Measurements from ENCODE around the gene NCAM1. TPM values are rescaled to one million over a fixed set of nuclear protein-coding genes. Genes with fewer than 3 reads are reported as not detected.

The NCAM1 gene
- total RNA-seq, 1 donor from 2014 or later = 3.1 TPM

DNA sequence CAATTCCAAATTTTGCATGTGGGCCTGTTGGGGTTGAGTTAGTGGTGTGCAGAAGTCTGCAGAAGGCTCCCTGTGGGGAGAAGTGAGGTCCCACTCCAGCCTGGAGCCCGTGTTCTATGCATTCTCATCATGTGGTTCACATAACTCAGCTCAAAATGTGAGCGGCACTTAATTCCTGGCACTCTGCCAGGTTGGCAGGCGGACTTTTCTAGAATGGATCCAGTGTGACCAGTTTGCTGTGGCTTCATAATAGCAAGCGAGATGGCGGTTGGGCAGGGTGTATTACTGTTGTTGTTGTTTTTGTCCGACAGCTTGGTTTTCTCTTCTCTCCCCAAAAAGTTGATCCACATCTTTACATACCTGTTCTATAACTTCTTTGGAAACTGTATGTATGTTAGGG is 206.4 kb downstream of the NCAM1 start:
- no peak overlapping the region for H3K4me3 ChIP-seq (ENCODE audit: low read depth, low read length)
- TF ChIP-seq, protein P1, sequence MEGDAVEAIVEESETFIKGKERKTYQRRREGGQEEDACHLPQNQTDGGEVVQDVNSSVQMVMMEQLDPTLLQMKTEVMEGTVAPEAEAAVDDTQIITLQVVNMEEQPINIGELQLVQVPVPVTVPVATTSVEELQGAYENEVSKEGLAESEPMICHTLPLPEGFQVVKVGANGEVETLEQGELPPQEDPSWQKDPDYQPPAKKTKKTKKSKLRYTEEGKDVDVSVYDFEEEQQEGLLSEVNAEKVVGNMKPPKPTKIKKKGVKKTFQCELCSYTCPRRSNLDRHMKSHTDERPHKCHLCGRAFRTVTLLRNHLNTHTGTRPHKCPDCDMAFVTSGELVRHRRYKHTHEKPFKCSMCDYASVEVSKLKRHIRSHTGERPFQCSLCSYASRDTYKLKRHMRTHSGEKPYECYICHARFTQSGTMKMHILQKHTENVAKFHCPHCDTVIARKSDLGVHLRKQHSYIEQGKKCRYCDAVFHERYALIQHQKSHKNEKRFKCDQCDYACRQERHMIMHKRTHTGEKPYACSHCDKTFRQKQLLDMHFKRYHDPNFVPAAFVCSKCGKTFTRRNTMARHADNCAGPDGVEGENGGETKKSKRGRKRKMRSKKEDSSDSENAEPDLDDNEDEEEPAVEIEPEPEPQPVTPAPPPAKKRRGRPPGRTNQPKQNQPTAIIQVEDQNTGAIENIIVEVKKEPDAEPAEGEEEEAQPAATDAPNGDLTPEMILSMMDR (conservative IDR thresholded peaks at IDR 0.05; ENCODE audit: low read depth, low read length) = no peak
- no peak for DNase-seq (ENCODE audit: low read depth)

DNA sequence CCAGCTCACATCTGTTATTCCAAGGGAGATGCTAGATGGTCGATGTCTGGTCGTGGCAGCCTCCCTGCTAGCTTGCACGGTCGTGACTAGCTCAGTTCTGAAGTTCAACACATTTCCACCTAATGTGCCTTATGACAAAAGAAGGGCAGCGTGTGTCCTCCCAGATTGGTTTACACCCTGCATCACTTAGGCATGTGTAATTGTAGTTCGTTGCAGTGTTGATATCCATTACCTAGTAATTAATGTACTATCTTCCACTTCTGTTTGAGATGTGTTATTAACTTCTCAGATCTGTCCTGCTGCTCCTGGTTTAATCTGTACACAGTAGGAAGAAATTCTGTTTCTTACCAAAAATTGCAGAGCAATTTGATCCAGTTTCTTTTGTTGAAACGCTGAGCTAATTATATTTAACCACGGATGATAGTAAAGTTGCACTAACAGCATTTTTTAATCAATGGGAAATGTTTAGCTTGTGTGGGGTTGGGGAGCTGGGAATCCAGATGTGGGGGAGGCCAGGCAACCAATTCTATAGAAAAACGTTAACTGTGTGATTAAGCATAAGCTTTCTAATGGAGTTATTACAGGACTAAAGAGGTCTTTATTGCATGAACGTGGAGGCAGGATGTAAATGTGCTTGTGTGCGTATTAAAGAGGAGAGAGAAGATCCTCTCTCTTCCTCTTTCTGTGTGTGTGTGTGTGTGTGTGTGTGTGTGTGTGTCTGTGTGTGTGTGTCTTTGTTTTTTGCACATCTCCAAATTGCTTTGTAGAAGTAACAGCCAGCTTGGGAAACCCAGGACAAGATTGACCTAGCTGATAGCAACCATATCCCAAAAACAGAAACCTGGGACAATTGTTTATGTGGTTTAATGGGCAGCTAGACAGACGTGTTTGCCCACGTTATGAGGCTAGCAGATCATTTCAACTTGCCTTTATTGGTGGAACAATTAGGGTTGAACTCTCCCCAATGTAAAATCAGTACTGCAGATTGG is 207.4 kb downstream of the NCAM1 start:
- no peak for DNase-seq (ENCODE audit: low read depth)
- H3K4me3 ChIP-seq (ENCODE audit: low read depth, low read length) = no peak overlapping the region
- TF ChIP-seq, protein P1 (conservative IDR thresholded peaks at IDR 0.05; ENCODE audit: low read depth, low read length) = no peak

DNA sequence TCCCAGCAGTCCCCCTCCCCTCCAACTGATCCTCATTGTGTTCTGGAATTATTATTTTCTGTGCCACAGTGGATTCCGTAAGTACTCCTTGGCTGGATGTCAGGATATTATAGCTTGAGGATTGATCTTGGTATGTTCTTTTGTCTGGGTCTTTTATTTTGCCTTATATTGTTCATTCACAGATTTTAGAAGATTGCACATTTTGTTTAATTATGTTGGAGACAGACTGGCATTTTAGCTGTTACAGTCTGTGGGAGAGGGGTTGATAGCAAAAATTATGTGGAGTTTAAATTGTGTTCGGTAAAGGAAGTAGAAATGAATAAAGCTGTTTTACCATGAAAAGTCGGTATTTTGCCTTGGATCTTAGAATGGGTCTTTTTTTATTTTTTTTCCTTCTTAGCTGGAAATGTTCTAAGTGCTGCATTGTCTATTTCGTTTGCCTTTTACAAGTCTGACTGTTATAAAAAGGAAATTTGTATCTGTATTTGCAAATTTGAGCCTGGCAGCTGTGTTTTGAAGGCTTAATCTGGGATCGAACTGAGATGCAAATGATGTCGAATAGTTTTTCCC is 211.2 kb downstream of the NCAM1 start:
- no peak for DNase-seq (ENCODE audit: low read depth)
- H3K4me3 ChIP-seq (ENCODE audit: low read depth, low read length) = no peak overlapping the region
- TF ChIP-seq, protein P1 (conservative IDR thresholded peaks at IDR 0.05; ENCODE audit: low read depth, low read length) = no peak

DNA sequence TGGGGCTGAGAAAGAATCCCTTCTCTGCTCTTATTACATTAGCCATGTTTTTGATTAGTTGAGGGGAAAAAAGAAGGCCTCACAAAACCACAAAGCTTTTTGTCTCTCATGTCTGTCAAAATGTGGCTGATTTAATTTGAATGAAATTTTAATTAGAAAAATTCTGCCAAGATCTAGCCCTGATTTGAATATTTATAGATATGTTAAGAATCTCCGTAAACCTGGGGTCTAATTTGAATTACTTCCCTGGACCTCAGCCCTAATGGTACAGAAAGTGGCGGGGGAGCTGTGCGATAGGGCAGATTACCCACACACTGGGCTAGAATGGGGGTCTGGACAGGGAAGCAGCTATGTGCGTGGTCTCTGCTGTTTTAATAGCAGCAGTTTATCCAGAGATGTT is 211.9 kb downstream of the NCAM1 start:
- no peak overlapping the region for H3K4me3 ChIP-seq (ENCODE audit: low read depth, low read length)
- no peak for DNase-seq (ENCODE audit: low read depth)
- TF ChIP-seq, protein P1 (conservative IDR thresholded peaks at IDR 0.05; ENCODE audit: low read depth, low read length) = no peak

DNA sequence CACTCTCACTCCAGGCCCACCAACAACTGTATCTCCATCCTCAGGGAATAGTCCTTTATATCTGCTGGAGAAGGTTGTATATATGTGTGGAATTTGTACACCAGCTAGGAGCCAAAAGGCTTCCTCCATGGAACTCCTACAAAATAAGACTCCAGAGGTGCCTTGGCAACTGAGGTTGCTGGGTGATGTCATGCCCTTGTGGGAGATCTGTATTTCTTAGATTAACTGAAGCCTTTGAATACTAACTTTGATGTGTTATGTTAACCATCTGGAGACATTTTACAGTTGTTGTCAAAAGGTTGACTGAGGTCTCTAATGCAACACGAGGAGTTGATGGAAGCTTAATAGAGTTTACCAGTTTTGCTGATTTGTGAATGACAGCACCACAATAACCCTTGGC is 213.7 kb downstream of the NCAM1 start:
- H3K4me3 ChIP-seq (ENCODE audit: low read depth, low read length) = no peak overlapping the region
- TF ChIP-seq, protein P1 (conservative IDR thresholded peaks at IDR 0.05; ENCODE audit: low read depth, low read length) = no peak
- DNase-seq (ENCODE audit: low read depth) = no peak

DNA sequence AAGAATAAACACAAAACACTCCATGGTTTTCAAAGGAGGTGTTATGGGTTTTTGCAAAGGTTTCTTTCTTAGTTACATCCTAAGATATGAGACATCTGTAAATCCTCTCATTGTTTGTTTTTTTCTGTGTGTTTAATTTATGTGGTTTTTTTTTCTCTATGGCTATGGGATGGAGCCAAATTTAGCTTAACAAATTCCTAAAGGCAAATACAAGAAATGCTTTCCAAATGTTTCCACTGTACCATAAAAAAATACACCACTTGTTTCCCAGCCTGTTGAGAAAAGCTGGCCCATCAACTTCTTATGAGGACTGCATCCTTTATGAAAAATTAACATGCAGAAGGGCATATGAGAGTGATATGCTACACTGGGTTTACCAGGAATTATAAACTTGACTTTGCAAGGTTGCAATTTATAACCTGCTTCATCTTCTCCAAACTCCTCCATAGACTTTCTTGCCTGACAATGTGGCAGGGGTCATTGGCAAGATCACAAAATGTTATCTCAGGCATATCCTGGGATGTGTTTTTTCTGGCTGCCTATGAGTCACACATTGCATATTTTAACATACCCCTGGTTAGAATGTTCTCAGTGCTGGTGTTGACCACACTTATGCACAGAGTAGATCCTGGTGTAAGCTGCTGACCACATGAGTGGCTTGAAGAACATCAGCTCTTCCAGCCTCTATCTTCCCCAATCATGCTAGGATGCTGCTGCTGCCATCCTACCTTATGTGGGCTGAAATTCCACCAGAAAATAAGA is 215.6 kb downstream of the NCAM1 start:
- peak; percentile 20 for DNase-seq (ENCODE audit: low read depth)
- TF ChIP-seq, protein P1 (conservative IDR thresholded peaks at IDR 0.05; ENCODE audit: low read depth, low read length) = no peak
- no peak overlapping the region for H3K4me3 ChIP-seq (ENCODE audit: low read depth, low read length)
